HepG2 (cell line): ENCODE results near the gene APOC1. TPM values are rescaled to one million over a fixed set of nuclear protein-coding genes. Genes with fewer than 3 reads are reported as not detected.

Experiments used
- ATF6 ChIP-seq: sonication (generic); formaldehyde crosslinking; conservative IDR thresholded peaks from 2 replicates; pipeline ENCODE4 v1.4.0; 2020; ENCODE audit warnings: missing genetic modification reagents
- MIER2 ChIP-seq: IDR thresholded peaks from 2 replicates; pipeline ENCODE4 v1.6.1; 2016; ENCODE audit warnings: missing biosample characterization, missing genetic modification reagents
- MTF2 ChIP-seq: sonication (generic); formaldehyde crosslinking; IDR thresholded peaks from 2 replicates; pipeline ENCODE4 v1.5.0; 2020; ENCODE audit warnings: missing genetic modification reagents, borderline replicate concordance
- POLR2AphosphoS2 ChIP-seq: IDR thresholded peaks from 2 replicates; pipeline ENCODE4 v1.6.1; 2011; ENCODE audit warnings: low read depth, low read length, improper control_type of control experiment
- POLR2G ChIP-seq: fragments of 200-400 bp; formaldehyde crosslinking; IDR thresholded peaks from 2 replicates; pipeline ENCODE4 v1.6.1; 2018; ENCODE audit warnings: mild to moderate bottlenecking, low read depth, low read length, moderate library complexity
- SIN3A ChIP-seq: IDR thresholded peaks from 2 replicates; pipeline ENCODE4 v1.6.1; 2011; ENCODE audit warnings: low read depth, mild to moderate bottlenecking, control low read depth, low read length, borderline replicate concordance
- ZBTB40 ChIP-seq, 2 experiments: fragments of 450-650 bp in 1 of 2; sonication (generic) in 1 of 2; formaldehyde crosslinking in 1 of 2; IDR thresholded peaks; 2 replicates each; pipeline versions ENCODE4 v1.6.1 to v1.8.0; 2016 to 2022; ENCODE audit warnings: antibody characterized with exemption in 1 of 2, mild to moderate bottlenecking in 1 of 2, missing genetic modification reagents in 1 of 2
- ZMYM3 ChIP-seq: sonication (generic); formaldehyde crosslinking; IDR thresholded peaks from 2 replicates; pipeline ENCODE4 v1.5.1; 2020; ENCODE audit warnings: mild to moderate bottlenecking, missing genetic modification reagents
- ZNF431 ChIP-seq: sonication (generic); formaldehyde crosslinking; IDR thresholded peaks from 2 replicates; pipeline ENCODE4 v1.9.0; 2022; ENCODE audit warnings: missing genetic modification reagents, low read depth, mild to moderate bottlenecking, borderline replicate concordance
- ZNF749 ChIP-seq: sonication (generic); formaldehyde crosslinking; IDR thresholded peaks from 2 replicates; pipeline ENCODE4 v1.8.0; 2022; ENCODE audit warnings: mild to moderate bottlenecking, missing genetic modification reagents, moderate library complexity, borderline replicate concordance
- ZNF772 ChIP-seq: sonication (generic); formaldehyde crosslinking; IDR thresholded peaks from 2 replicates; pipeline ENCODE4 v1.5.0; 2020; ENCODE audit warnings: mild to moderate bottlenecking, missing genetic modification reagents
- ZSCAN25 ChIP-seq: sonication (generic); formaldehyde crosslinking; IDR thresholded peaks from 2 replicates; pipeline ENCODE4 v1.8.0; 2022; ENCODE audit warnings: mild to moderate bottlenecking, missing genetic modification reagents
- polyA plus RNA-seq, 8 experiments: library from polyadenylated mRNA; depleted of rRNA in 3 of 8; stranded (reverse) in 7 of 8; unstranded in 1 of 8; fragments of >200 nt; fragmentation: Illumina TruSeq in 4 of 8; extraction: Trizol in 4 of 8; gene quantifications; 2 replicates each; pipeline versions ENCODE4 v1.2.1 to v1.2.3, GENCODE V29; 2011 to 2016; ENCODE audit warnings: low read depth in 4 of 8, missing spikeins in 1 of 8, mixed read lengths in 1 of 8; ENCODE audit not compliant: insufficient read depth in 1 of 8
- total RNA-seq, 5 experiments: library from RNA; depleted of rRNA; stranded (reverse); fragments of >200 nt; fragmentation: Illumina TruSeq; extraction: Trizol; gene quantifications; 2 replicates each; pipeline ENCODE4 v1.2.3, GENCODE V29; 2016; ENCODE audit warnings: low read depth in 1 of 5
- TF ChIP-seq, protein P1 (sequence below): sonication (generic); formaldehyde crosslinking; IDR thresholded peaks from 2 replicates; pipeline ENCODE4 v1.8.1; 2023; ENCODE audit warnings: mild to moderate bottlenecking, missing genetic modification reagents
- TF ChIP-seq, protein P2 (sequence below): IDR thresholded peaks from 2 replicates; pipeline ENCODE4 v1.6.1; 2016; ENCODE audit warnings: missing genetic modification reagents, missing compliant biosample characterization
- TF ChIP-seq, protein P3 (sequence below): sonication (generic); formaldehyde crosslinking; IDR thresholded peaks from 2 replicates; pipeline ENCODE4 v1.4.0; 2020; ENCODE audit warnings: missing genetic modification reagents; ENCODE audit errors: not compliant biosample characterization

APOC1 gene
- total and polyA plus RNA-seq, 2 of the 13 experiments (the other 11 are each of a cell fraction or from before 2014, with no cell fraction given): 600 to 1,235 TPM

- TF ChIP-seq, protein P1, sequence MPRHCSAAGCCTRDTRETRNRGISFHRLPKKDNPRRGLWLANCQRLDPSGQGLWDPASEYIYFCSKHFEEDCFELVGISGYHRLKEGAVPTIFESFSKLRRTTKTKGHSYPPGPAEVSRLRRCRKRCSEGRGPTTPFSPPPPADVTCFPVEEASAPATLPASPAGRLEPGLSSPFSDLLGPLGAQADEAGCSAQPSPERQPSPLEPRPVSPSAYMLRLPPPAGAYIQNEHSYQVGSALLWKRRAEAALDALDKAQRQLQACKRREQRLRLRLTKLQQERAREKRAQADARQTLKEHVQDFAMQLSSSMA (CRISPR knock-in tag): 0 out of 2 replicates have a peak, but pooled peaks have one; percentile 34
- TF ChIP-seq ZNF749 (CRISPR knock-in tag) (no peak), ZMYM3 (CRISPR knock-in tag) (peak; percentile 89), POLR2G (peak; percentile 16; the same call in 1 of the 2 replicates), ZSCAN25 (CRISPR knock-in tag) (peak; percentile 13; the same call in 1 of the 2 replicates), ZNF431 (no peak), ZBTB40 (IDR thresholded peaks at IDR 0.05) (no peak), ZBTB40 (CRISPR knock-in tag; IDR thresholded peaks at IDR 0.05) (0 out of 2 replicates have a peak, but pooled peaks have one; percentile 2), ZNF772 (0 out of 2 replicates have a peak, but pooled peaks have one; percentile 14), POLR2AphosphoS2 (0 out of 2 replicates have a peak, but pooled peaks have one; percentile 53), MIER2 (0 out of 2 replicates have a peak, but pooled peaks have one; percentile 16), SIN3A (peak; percentile 28; the same call in 1 of the 2 replicates), ATF6 (CRISPR knock-in tag) (no peak), MTF2 (CRISPR knock-in tag) (no peak)
- TF ChIP-seq, protein P2, sequence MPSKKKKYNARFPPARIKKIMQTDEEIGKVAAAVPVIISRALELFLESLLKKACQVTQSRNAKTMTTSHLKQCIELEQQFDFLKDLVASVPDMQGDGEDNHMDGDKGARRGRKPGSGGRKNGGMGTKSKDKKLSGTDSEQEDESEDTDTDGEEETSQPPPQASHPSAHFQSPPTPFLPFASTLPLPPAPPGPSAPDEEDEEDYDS: no peak
- TF ChIP-seq, protein P3, sequence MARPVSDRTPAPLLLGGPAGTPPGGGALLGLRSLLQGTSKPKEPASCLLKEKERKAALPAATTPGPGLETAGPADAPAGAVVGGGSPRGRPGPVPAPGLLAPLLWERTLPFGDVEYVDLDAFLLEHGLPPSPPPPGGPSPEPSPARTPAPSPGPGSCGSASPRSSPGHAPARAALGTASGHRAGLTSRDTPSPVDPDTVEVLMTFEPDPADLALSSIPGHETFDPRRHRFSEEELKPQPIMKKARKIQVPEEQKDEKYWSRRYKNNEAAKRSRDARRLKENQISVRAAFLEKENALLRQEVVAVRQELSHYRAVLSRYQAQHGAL (CRISPR knock-in tag): no peak
These were observed 9.9 kb upstream of the APOC1 start (continued) for GRCh38 chr19:44904426-44904994.
